CD8-positive, alpha-beta memory T cell (primary cell): Measurements from ENCODE around the gene SLC22A2. TPM values are rescaled to one million over a fixed set of nuclear protein-coding genes. Genes with fewer than 3 reads are reported as not detected.

Experiments used
- CTCF ChIA-PET: fragments of 350-600 bp; sonication (Branson Sonifier 250); formaldehyde crosslinking; loops from one replicate; lab custom pipeline; 2021; ENCODE audit warnings: antibody characterized with exemption; lab: Charles Lee
- POLR2A ChIA-PET: fragments of 350-600 bp; sonication (Branson Sonifier 250); formaldehyde crosslinking; loops from one replicate; lab custom pipeline; 2021; ENCODE audit warnings: antibody characterized with exemption; lab: Charles Lee
- DNase-seq, 5 donors: peaks; one replicate each; pipeline versions ENCODE4 v3.0.0 to v3.0.0-alpha.2; 2020 to 2022; ENCODE audit warnings: mixed read lengths in 1 of 5
- H3K27ac ChIP-seq: one replicate; pipeline ENCODE4 v1.7.0; 2013; ENCODE audit warnings: low read depth, mild to moderate bottlenecking, low read length, moderate library complexity
- H3K27me3 ChIP-seq: 2 replicates; pipeline ENCODE4 v1.7.0; 2013; ENCODE audit warnings: low read length, mild to moderate bottlenecking; ENCODE audit not compliant: insufficient read depth, poor library complexity, severe bottlenecking
- H3K36me3 ChIP-seq: 2 replicates; pipeline ENCODE4 v1.7.0; 2013; ENCODE audit warnings: mild to moderate bottlenecking, low read length, moderate library complexity; ENCODE audit not compliant: insufficient read depth
- H3K4me1 ChIP-seq: 2 replicates; pipeline ENCODE4 v1.7.0; 2013; ENCODE audit warnings: mild to moderate bottlenecking, low read length, moderate library complexity; ENCODE audit not compliant: insufficient read depth
- H3K4me3 ChIP-seq: 2 replicates; pipeline ENCODE4 v1.7.0; 2013; ENCODE audit warnings: mild to moderate bottlenecking, low read length
- H3K9me3 ChIP-seq: 2 replicates; pipeline ENCODE4 v1.7.0; 2013; ENCODE audit warnings: mild to moderate bottlenecking, low read length
- H3K27ac Mint-ChIP-seq, 8 donors: one replicate each; pipeline ENCODE4 v1.8.0; 2020 to 2021; ENCODE audit warnings: mixed read lengths in 8 of 8, mild to moderate bottlenecking in 6 of 8, inconsistent platforms in 3 of 8, moderate library complexity in 3 of 8
- H3K27me3 Mint-ChIP-seq, 2 donors: one replicate each; pipeline ENCODE4 v1.8.0; 2020 to 2021; ENCODE audit warnings: mixed read lengths in 2 of 2, mild to moderate bottlenecking in 1 of 2, moderate library complexity in 1 of 2
- H3K36me3 Mint-ChIP-seq, 3 donors: one replicate each; pipeline ENCODE4 v1.8.0; 2020 to 2021; ENCODE audit warnings: mixed read lengths in 3 of 3, inconsistent platforms in 1 of 3, mild to moderate bottlenecking in 1 of 3
- H3K4me1 Mint-ChIP-seq, 3 donors: one replicate each; pipeline ENCODE4 v1.8.0; 2020 to 2021; ENCODE audit warnings: mixed read lengths in 3 of 3, inconsistent platforms in 1 of 3, mild to moderate bottlenecking in 1 of 3
- H3K4me3 Mint-ChIP-seq, 7 donors: one replicate each; pipeline ENCODE4 v1.8.0; 2020 to 2021; ENCODE audit warnings: mixed read lengths in 7 of 7, mild to moderate bottlenecking in 6 of 7, moderate library complexity in 4 of 7, inconsistent platforms in 2 of 7
- H3K9me3 Mint-ChIP-seq, 5 donors: one replicate each; pipeline ENCODE4 v1.8.0; 2020 to 2022; ENCODE audit warnings: mixed read lengths in 5 of 5, mild to moderate bottlenecking in 3 of 5, moderate library complexity in 2 of 5, inconsistent platforms in 1 of 5
- polyA plus RNA-seq: library from polyadenylated mRNA; unstranded; fragments of 300-500 nt; fragmentation: Illumina TruSeq; gene quantifications from one replicate; pipeline ENCODE4 v1.2.3, GENCODE V29; 2021
- total RNA-seq, 2 experiments: library from RNA; stranded (reverse); gene quantifications; one replicate each; pipeline ENCODE4 v1.2.3, GENCODE V29; 2021

The SLC22A2 gene
- total and polyA plus RNA-seq, 3 experiments from 2014 or later = not detected

DNA sequence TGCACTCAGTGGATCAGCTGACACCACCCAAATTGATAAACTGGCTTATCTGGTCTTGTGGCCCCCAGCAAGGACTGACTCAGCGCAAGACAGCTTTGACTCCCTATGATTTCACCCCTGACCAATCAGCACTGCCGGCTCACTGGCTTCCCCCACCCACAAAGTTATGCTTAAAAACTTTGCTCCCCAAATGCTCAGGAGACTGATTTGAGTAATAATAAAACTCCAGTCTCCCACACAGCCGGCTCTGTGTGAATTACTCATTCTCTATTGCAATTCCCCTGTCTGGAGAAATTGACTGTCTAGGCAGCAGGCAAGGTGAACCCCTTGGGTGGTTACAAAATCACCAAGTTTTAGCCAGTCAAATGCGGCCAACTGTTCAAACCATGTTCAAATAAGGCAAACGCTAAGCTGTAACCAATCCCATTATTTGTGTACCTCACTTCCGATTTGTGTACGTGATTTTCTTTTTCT is 32.5 kb downstream of the SLC22A2 start:
- no peaks in the 10 kb centered on the region for H3K36me3 ChIP-seq
- Mint-ChIP-seq H3K4me1 (no peaks in the 10 kb centered on the region), H3K4me3 (no peak overlapping the region), H3K9me3 (peaks cover 0 to 3% (median 0%) of the 10 kb centered on the region in 5 donors), H3K27me3 (peaks cover 16 to 35% of the 10 kb centered on the region in 2 donors), H3K27ac (no peak overlapping the region), H3K36me3 (no peaks in the 10 kb centered on the region)
- no peak overlapping the region for H3K27ac ChIP-seq
- H3K9me3 ChIP-seq = no peaks in the 10 kb centered on the region
- H3K4me1 ChIP-seq = no peaks in the 10 kb centered on the region
- CTCF ChIA-PET = no interaction called here
- no peak overlapping the region for H3K4me3 ChIP-seq
- no peak for DNase-seq
- no peaks in the 10 kb centered on the region for H3K27me3 ChIP-seq
- POLR2A ChIA-PET = no interaction called here

DNA sequence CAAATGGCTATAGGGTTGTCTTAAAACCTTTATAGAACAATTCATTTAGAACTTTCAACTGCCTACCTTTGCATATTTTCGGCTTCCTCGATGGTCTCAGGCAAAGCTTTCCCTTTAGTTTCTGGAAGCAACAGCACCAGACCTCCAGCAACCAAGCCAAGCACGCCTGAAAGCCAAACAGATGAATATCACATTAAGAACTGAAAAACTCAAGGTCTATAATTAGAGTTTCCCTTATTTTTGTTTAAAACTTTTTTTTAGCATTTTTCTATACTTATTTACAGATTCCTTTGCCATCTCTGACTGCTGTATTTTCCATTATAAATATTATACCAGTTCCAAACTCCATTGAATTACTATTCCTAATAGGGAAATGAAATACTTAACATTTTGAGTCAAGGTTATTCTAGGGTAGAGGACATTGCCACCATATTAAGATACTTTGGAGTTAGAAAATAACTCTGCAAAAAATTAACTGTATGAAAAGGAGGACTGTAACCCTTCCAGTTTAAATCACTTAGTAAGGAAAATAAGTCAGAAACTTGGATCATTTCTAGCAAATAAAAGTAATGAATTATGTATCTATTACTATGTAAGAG is 33.9 kb downstream of the SLC22A2 start:
- POLR2A ChIA-PET = no interaction called here
- Mint-ChIP-seq H3K27ac (no peak overlapping the region), H3K27me3 (peaks cover 14 to 29% of the 10 kb centered on the region in 2 donors), H3K36me3 (no peaks in the 10 kb centered on the region), H3K9me3 (no peaks in the 10 kb centered on the region), H3K4me1 (no peaks in the 10 kb centered on the region), H3K4me3 (no peak overlapping the region)
- Histone ChIP-seq H3K27me3 (no peaks in the 10 kb centered on the region), H3K4me3 (no peak overlapping the region), H3K36me3 (no peaks in the 10 kb centered on the region), H3K9me3 (no peaks in the 10 kb centered on the region), H3K27ac (no peak overlapping the region), H3K4me1 (no peaks in the 10 kb centered on the region)
- CTCF ChIA-PET = no interaction called here
- DNase-seq = no peak

DNA sequence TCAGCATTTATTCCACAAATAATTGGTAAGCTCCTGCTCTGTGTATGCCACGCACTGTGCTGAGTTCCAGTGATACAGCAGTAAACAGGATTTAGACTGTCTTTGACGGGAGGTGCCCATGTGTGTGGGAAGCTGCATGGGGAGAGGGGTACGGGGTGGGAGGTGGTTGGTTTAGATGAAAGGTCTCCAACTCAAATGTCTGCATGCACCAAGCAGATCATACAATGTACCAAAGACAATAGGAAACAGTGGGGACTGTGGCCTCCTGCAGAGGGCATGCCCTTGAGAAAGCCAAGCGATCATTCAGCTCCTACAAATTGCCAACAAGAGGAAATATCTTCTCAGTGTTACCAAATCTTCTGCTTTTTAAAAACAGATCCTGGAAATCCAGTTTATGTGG is 36.1 kb downstream of the SLC22A2 start:
- H3K4me1 ChIP-seq = no peaks in the 10 kb centered on the region
- ChIA-PET CTCF (no interaction called here), POLR2A (no interaction called here)
- no peaks in the 10 kb centered on the region for H3K9me3 ChIP-seq
- no peak for DNase-seq
- Mint-ChIP-seq H3K4me1 (no peaks in the 10 kb centered on the region), H3K27ac (no peak overlapping the region), H3K36me3 (no peaks in the 10 kb centered on the region), H3K4me3 (no peak overlapping the region), H3K9me3 (peaks cover 0 to 3% (median 0%) of the 10 kb centered on the region in 5 donors), H3K27me3 (peaks cover 15 to 23% of the 10 kb centered on the region in 2 donors)
- H3K4me3 ChIP-seq = no peak overlapping the region
- H3K27ac ChIP-seq = no peak overlapping the region
- no peaks in the 10 kb centered on the region for H3K36me3 ChIP-seq
- H3K27me3 ChIP-seq = no peaks in the 10 kb centered on the region

DNA sequence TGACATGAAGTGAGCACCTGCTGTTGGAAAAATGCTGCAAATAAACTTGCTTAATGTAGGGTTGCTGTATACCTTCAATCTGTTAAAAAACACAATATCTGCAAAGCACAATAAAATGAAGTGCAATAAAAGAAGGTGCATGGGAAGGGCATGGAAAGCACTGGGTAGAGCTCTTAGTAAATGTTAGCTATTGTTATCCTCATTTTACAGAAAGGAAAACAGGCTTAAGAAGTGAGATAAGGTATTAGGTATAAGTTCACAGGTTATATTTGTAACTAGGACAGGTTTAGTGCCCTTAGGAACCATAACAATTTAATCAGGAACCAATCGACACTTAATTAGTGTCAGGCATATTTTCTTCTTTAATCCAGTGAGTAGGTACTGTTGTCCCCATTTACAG is 36.7 kb downstream of the SLC22A2 start:
- no peaks in the 10 kb centered on the region for H3K4me1 ChIP-seq
- H3K36me3 Mint-ChIP-seq = no peaks in the 10 kb centered on the region
- H3K4me1 Mint-ChIP-seq = no peaks in the 10 kb centered on the region
- no peaks in the 10 kb centered on the region for H3K27me3 ChIP-seq
- ChIA-PET CTCF (no interaction called here), POLR2A (no interaction called here)
- H3K4me3 ChIP-seq = no peak overlapping the region
- no peak for DNase-seq
- H3K36me3 ChIP-seq = no peaks in the 10 kb centered on the region
- H3K9me3 ChIP-seq = no peaks in the 10 kb centered on the region
- H3K27ac ChIP-seq = no peak overlapping the region
- no peak overlapping the region for H3K4me3 Mint-ChIP-seq
- H3K9me3 Mint-ChIP-seq = peaks cover 0 to 3% (median 0%) of the 10 kb centered on the region in 5 donors
- no peak overlapping the region for H3K27ac Mint-ChIP-seq
- H3K27me3 Mint-ChIP-seq = peaks cover 19 to 23% of the 10 kb centered on the region in 2 donors

DNA sequence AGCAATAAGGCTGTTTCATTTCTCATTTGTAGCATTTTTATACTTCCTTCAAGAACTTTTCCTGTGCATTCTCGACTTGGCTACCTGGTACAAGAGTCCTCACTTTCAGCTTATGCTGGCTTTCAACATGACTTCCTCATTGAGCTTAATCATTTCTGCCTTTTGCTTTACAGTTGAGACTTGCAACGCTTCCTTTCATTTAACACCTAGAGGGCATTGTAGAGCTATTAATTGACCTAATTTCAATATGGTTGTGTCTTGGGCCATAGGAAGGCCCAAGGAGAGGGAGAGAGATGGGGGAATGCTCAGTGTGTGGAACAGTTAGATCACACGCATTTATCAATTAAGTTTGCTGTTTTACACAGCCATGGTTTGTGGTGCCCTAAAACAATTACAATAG is 37.2 kb downstream of the SLC22A2 start:
- Mint-ChIP-seq H3K27ac (no peak overlapping the region), H3K27me3 (peaks cover 19 to 20% of the 10 kb centered on the region in 2 donors), H3K4me1 (no peaks in the 10 kb centered on the region), H3K36me3 (no peaks in the 10 kb centered on the region), H3K4me3 (no peak overlapping the region), H3K9me3 (peaks cover 0 to 3% (median 0%) of the 10 kb centered on the region in 5 donors)
- H3K27ac ChIP-seq = no peak overlapping the region
- H3K9me3 ChIP-seq = no peaks in the 10 kb centered on the region
- H3K36me3 ChIP-seq = no peaks in the 10 kb centered on the region
- no peaks in the 10 kb centered on the region for H3K27me3 ChIP-seq
- H3K4me3 ChIP-seq = no peak overlapping the region
- CTCF ChIA-PET = no interaction called here
- POLR2A ChIA-PET = no interaction called here
- no peaks in the 10 kb centered on the region for H3K4me1 ChIP-seq
- DNase-seq = no peak

DNA sequence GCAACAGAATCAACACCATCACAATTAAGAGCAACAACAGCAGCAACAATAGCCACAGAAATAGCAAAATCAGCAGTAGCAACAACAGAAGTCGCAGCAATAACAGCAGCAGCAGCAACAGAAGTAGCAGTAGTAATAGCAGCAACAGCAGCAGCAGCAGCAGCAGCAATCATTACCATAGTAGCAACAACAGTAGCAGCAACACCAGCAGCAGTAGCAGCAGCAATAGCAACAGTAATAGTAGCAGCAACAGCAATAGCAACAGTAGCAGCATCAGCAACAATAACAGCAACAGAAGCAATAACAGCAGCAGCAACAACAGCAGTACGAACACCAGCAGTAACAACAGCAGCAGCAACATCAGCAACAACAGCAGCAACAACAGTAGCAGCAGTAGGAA is 39.8 kb downstream of the SLC22A2 start:
- Mint-ChIP-seq H3K27me3 (peaks cover 26 to 38% of the 10 kb centered on the region in 2 donors), H3K27ac (no peak overlapping the region), H3K36me3 (no peaks in the 10 kb centered on the region), H3K4me3 (no peak overlapping the region), H3K4me1 (no peaks in the 10 kb centered on the region), H3K9me3 (peaks cover 0 to 5% (median 3%) of the 10 kb centered on the region in 5 donors)
- Histone ChIP-seq H3K27me3 (no peaks in the 10 kb centered on the region), H3K9me3 (no peaks in the 10 kb centered on the region), H3K4me3 (no peak overlapping the region), H3K4me1 (no peaks in the 10 kb centered on the region), H3K27ac (no peak overlapping the region), H3K36me3 (no peaks in the 10 kb centered on the region)
- CTCF ChIA-PET = no interaction called here
- no peak for DNase-seq
- POLR2A ChIA-PET = no interaction called here

DNA sequence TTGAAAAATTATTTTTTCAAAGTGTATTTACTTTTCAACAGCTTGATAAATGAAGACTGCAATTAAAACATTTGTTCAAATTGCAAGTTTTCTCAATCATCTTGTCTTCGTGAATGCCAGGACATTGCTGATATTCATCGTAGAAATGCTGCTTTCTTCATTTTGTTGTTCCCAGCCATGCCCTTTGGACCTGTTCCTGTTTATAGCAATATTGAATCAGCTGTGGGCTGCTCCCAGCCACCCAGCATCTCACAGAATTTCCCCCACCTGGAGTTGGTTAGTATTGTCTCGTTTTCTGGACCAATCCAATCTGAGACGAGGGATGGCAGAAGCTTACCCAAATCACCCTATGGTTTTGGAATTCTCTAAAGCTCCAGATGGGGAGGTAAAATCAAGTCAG is 40.8 kb downstream of the SLC22A2 start:
- no peak overlapping the region for H3K4me3 Mint-ChIP-seq
- DNase-seq = no peak
- H3K27me3 Mint-ChIP-seq = peaks cover 26 to 46% of the 10 kb centered on the region in 2 donors
- ChIA-PET CTCF (no interaction called here), POLR2A (no interaction called here)
- H3K36me3 Mint-ChIP-seq = peaks cover 0 to 1% (median 0%) of the 10 kb centered on the region in 3 donors
- H3K27me3 ChIP-seq = no peaks in the 10 kb centered on the region
- no peaks in the 10 kb centered on the region for H3K4me1 ChIP-seq
- H3K4me1 Mint-ChIP-seq = no peaks in the 10 kb centered on the region
- H3K27ac Mint-ChIP-seq = no peak overlapping the region
- no peaks in the 10 kb centered on the region for H3K9me3 ChIP-seq
- no peak overlapping the region for H3K27ac ChIP-seq
- H3K36me3 ChIP-seq = no peaks in the 10 kb centered on the region
- peaks cover 0 to 9% (median 3%) of the 10 kb centered on the region in 5 donors for H3K9me3 Mint-ChIP-seq
- no peak overlapping the region for H3K4me3 ChIP-seq

DNA sequence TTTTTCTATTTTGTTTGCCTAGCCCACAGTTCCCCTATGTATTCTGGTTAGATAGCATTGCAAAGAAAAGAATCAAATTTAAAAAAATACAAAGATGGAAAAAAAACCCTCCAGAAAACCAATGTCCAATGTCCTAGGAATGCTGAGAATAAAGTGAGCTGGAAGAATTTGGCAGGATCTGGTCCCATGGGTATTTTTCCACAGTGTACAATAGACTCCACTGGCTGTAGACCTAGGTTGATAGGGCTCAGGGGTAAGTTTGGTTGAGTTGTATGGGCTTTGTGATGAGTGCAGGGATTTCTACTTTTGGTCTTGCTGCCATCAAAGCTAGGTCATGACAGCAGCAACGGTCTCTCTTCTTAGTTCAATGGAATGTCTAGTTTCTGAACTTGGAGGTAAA is 41.5 kb downstream of the SLC22A2 start:
- no peaks in the 10 kb centered on the region for H3K27me3 ChIP-seq
- H3K4me1 Mint-ChIP-seq = no peaks in the 10 kb centered on the region
- peaks cover 0 to 1% (median 0%) of the 10 kb centered on the region in 3 donors for H3K36me3 Mint-ChIP-seq
- peaks cover 0 to 9% (median 5%) of the 10 kb centered on the region in 5 donors for H3K9me3 Mint-ChIP-seq
- no peak overlapping the region for H3K4me3 ChIP-seq
- no peak overlapping the region for H3K27ac Mint-ChIP-seq
- no peak for DNase-seq
- no peaks in the 10 kb centered on the region for H3K9me3 ChIP-seq
- ChIA-PET POLR2A (no interaction called here), CTCF (no interaction called here)
- no peaks in the 10 kb centered on the region for H3K4me1 ChIP-seq
- H3K4me3 Mint-ChIP-seq = no peak overlapping the region
- H3K36me3 ChIP-seq = no peaks in the 10 kb centered on the region
- H3K27me3 Mint-ChIP-seq = peaks cover 30 to 54% of the 10 kb centered on the region in 2 donors
- H3K27ac ChIP-seq = no peak overlapping the region
